ENCODE data around the gene TMEM40. TPM values are rescaled to one million over a fixed set of nuclear protein-coding genes. Genes with fewer than 3 reads are reported as not detected.
A peak's percentile ranks its signal among the peaks of the same experiment; 100 is the strongest.

The TMEM40 gene
- total RNA-seq, 2 experiments from 2014 or later: not detected

DNA sequence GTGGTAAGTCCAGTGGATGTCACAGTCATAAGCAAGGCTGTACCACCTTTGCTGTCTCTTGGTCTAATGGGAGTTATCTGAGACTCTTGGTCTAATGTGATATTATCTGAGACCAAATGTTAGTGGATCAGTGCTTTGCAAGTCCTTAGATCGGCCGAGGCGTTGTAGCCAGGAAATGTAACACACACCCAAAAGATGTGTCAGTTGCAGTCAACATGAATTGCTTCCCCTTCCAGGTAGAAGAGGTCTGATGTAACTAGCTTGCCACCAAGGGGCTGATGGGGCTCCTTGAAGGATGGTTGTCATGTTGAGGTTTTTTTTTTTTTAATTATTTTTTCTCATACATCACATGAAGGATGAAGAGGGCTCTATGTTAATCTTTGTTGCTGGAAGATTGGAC lies 49.7 kb downstream of the TMEM40 start:
- no TSS peak for BruUV-seq (replicated peaks)
- Histone ChIP-seq H2AFZ (ENCODE audit: low read length) (peak overlapping the region; percentile 32; the same call in 1 of the 2 replicates), H3K79me2 (ENCODE audit: insufficient read depth, low read depth, low read length) (no peaks in the 10 kb centered on the region), H3K9me3 (ENCODE audit: low read length) (no peaks in the 10 kb centered on the region), H3K9me2 (ENCODE audit: insufficient read depth, low read length) (no peaks in the 10 kb centered on the region), H4K20me1 (ENCODE audit: insufficient read depth, low read length) (no peaks in the 10 kb centered on the region), H3K27ac (ENCODE audit: low read depth, low read length, poor library complexity, severe bottlenecking) (no peak overlapping the region), H3K4me1 (ENCODE audit: insufficient read depth, low read length, poor library complexity, severe bottlenecking) (peaks cover 21% of the 10 kb centered on the region), H3K4me3 (ENCODE audit: low read depth, low read length, poor library complexity, severe bottlenecking) (no peak overlapping the region), H3K36me3 (ENCODE audit: insufficient read depth, low read length) (no peaks in the 10 kb centered on the region), H3K4me2 (ENCODE audit: low read length) (peak overlapping the region; percentile 16; the same call in 1 of the 2 replicates)
- TF ChIP-seq EZH2phosphoT487 (IDR thresholded peaks at IDR 0.05; ENCODE audit: borderline replicate concordance, low read depth, low read length): no peak
- no peak for TF ChIP-seq CTCF (conservative IDR thresholded peaks at IDR 0.05; ENCODE audit: low read length)
- POLR2A ChIA-PET: interaction anchor here (0.5 to 2.1 kb wide), 6 partner anchors 11 to 123 kb away, joined by 3 to 11 read pairs (median 3); no protein-coding TSS in a partner anchor
- peak; percentile 67 for DNase-seq (ENCODE audit: low spot score)
- CTCF ChIA-PET (ENCODE audit: unreplicated experiment): interaction anchor here (0.6 to 0.7 kb wide), 2 partner anchors 11 to 124 kb away, joined by 3 read pairs; no protein-coding TSS in a partner anchor
- intact Hi-C loops (cut with micrococcal nuclease; ENCODE audit: unreplicated experiment): loop anchor here (5.0 to 10.0 kb wide), 3 partner anchors 75 to 183 kb away; partner anchors contain the start of gene RPL32

- intact Hi-C loops (cut with micrococcal nuclease; ENCODE audit: unreplicated experiment): loop anchor here (5.0 to 10.0 kb wide), 3 partner anchors 76 to 184 kb away; partner anchors contain the start of gene RPL32
- POLR2A ChIA-PET: interaction anchor here (0.5 to 2.1 kb wide), 5 partner anchors 12 to 124 kb away, joined by 3 to 11 read pairs (median 3); no protein-coding TSS in a partner anchor
- H3K9me2 ChIP-seq (ENCODE audit: insufficient read depth, low read length): no peaks in the 10 kb centered on the region
Observed at GRCh38 chr3:12708584-12709192, 50.4 kb downstream of the TMEM40 start.

More at GRCh38 chr3:12708584-12709192, 50.4 kb downstream of the TMEM40 start:
- peak overlapping the region; percentile 32; the same call in 1 of the 2 replicates for H2AFZ ChIP-seq (ENCODE audit: low read length)
- DNase-seq (ENCODE audit: low spot score): no peak
- no peaks in the 10 kb centered on the region for H3K79me2 ChIP-seq (ENCODE audit: insufficient read depth, low read depth, low read length)
- TF ChIP-seq CTCF (conservative IDR thresholded peaks at IDR 0.05; ENCODE audit: low read length) (no peak), EZH2phosphoT487 (IDR thresholded peaks at IDR 0.05; ENCODE audit: borderline replicate concordance, low read depth, low read length) (no peak)
- CTCF ChIA-PET (ENCODE audit: unreplicated experiment): interaction anchor here (0.6 to 0.7 kb wide), 2 partner anchors 11 to 124 kb away, joined by 3 read pairs; no protein-coding TSS in a partner anchor
- H3K27ac ChIP-seq (ENCODE audit: low read depth, low read length, poor library complexity, severe bottlenecking): no peak overlapping the region
- no peaks in the 10 kb centered on the region for H4K20me1 ChIP-seq (ENCODE audit: insufficient read depth, low read length)
- BruUV-seq (replicated peaks): no TSS peak
- peaks cover 21% of the 10 kb centered on the region for H3K4me1 ChIP-seq (ENCODE audit: insufficient read depth, low read length, poor library complexity, severe bottlenecking)
- no peaks in the 10 kb centered on the region for H3K9me3 ChIP-seq (ENCODE audit: low read length)
- H3K4me2 ChIP-seq (ENCODE audit: low read length): no peak overlapping the region
- H3K36me3 ChIP-seq (ENCODE audit: insufficient read depth, low read length): no peaks in the 10 kb centered on the region
- H3K4me3 ChIP-seq (ENCODE audit: low read depth, low read length, poor library complexity, severe bottlenecking): no peak overlapping the region

All from OCI-LY7 (cell line).